ENCODE results near the gene VASN. TPM values are rescaled to one million over a fixed set of nuclear protein-coding genes. Genes with fewer than 3 reads are reported as not detected.
A peak's percentile ranks its signal among the peaks of the same experiment; 100 is the strongest.
"Not testable (repeated sequence)": the region's sequence is repeated elsewhere in the genome, so short reads cannot be mapped to it uniquely, and the experiment has no call there.

The VASN gene
- total RNA-seq, 1 experiment from 2014 or later = 45.3 TPM

DNA sequence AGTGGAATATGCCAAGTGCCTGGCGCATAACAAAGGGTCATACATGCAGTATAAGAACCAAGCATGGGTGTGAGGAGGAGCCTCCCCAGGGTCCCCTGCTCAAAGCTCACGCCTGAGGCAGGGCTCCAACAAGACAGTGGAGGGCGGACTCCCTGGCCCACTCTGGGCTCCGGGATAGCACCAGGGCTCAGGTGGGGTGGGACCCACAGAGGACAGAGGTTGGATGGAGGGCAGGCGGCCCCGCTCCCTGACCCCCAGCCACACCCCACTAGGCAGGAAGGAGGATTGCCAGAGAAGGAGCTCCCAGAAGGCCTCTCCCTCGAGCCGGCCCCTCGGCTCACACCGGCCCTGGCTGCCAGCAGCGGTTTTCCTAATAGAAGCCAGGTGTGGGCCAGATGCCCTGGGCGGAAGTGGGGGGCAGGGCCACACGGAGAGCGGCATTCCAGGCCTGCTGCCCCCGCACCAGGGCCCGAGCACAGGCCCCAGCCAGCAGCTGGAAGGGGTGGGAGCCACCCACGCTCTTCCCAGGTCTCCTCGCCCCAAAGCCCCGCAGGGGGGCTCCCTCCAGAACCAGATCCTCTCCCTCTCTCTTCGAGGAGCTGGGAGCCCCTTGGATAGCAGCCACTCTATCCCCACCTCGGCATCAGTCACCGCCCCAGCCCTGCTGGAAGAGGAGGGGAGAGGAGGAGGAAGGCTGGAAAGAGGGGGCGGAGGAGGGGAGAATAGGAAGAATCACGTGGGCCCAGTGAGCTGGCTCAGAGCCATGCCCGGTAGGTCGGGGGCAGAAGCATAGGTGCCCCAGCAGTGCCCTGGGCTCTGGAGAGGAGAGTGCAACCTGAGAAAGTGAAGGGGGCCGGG lies 21.0 kb downstream of the VASN start:
- H3K36me3 ChIP-seq (ENCODE audit: low read depth) = no peaks in the 10 kb centered on the region
- H4K20me1 ChIP-seq (ENCODE audit: insufficient read depth) = no peaks in the 10 kb centered on the region
- TSS peak; percentile 59 for BruUV-seq (replicated peaks)
- CTCF ChIA-PET = interaction anchor here (0.6 to 2.2 kb wide), 10 partner anchors 10 to 119 kb away, joined by 3 to 19 read pairs (median 4); no protein-coding TSS in a partner anchor
- no peak overlapping the region for H2AFZ ChIP-seq
- no peaks in the 10 kb centered on the region for H3K9me2 ChIP-seq (ENCODE audit: insufficient read depth)
- H3K27ac ChIP-seq = peak overlapping the region; percentile 90
- intact Hi-C loops (cut with micrococcal nuclease; ENCODE audit: unreplicated experiment) = loop anchor here (1.0 kb wide), 2 partner anchors 16 to 85 kb away; no protein-coding TSS in a partner anchor
- H3K27me3 ChIP-seq (ENCODE audit: insufficient read depth, low read depth) = no peaks in the 10 kb centered on the region
- H3K79me2 ChIP-seq (ENCODE audit: low read depth) = no peaks in the 10 kb centered on the region
- peaks cover 28% of the 10 kb centered on the region for H3K4me1 ChIP-seq (replicated peaks; ENCODE audit: insufficient read depth)
- TF ChIP-seq, protein P1, sequence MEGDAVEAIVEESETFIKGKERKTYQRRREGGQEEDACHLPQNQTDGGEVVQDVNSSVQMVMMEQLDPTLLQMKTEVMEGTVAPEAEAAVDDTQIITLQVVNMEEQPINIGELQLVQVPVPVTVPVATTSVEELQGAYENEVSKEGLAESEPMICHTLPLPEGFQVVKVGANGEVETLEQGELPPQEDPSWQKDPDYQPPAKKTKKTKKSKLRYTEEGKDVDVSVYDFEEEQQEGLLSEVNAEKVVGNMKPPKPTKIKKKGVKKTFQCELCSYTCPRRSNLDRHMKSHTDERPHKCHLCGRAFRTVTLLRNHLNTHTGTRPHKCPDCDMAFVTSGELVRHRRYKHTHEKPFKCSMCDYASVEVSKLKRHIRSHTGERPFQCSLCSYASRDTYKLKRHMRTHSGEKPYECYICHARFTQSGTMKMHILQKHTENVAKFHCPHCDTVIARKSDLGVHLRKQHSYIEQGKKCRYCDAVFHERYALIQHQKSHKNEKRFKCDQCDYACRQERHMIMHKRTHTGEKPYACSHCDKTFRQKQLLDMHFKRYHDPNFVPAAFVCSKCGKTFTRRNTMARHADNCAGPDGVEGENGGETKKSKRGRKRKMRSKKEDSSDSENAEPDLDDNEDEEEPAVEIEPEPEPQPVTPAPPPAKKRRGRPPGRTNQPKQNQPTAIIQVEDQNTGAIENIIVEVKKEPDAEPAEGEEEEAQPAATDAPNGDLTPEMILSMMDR (conservative IDR thresholded peaks at IDR 0.05) = no peak
- no peak for TF ChIP-seq EZH2 (IDR thresholded peaks at IDR 0.05; ENCODE audit: low read depth)
- no peaks in the 10 kb centered on the region for H3K9me3 ChIP-seq (ENCODE audit: insufficient read depth, low read depth)
- peak in 1 of 2 experiments; percentile 90 for DNase-seq
- no peak overlapping the region for H3K4me3 ChIP-seq
- H3F3A ChIP-seq (ENCODE audit: insufficient read depth, low read depth) = peaks cover 9% of the 10 kb centered on the region
- peak overlapping the region; percentile 76 for H3K4me2 ChIP-seq
- POLR2A ChIA-PET (ENCODE audit: unreplicated experiment) = interaction anchor here (0.5 to 2.2 kb wide), 15 partner anchors 10 to 702 kb away, joined by 3 to 22 read pairs (median 5); no protein-coding TSS in a partner anchor

DNA sequence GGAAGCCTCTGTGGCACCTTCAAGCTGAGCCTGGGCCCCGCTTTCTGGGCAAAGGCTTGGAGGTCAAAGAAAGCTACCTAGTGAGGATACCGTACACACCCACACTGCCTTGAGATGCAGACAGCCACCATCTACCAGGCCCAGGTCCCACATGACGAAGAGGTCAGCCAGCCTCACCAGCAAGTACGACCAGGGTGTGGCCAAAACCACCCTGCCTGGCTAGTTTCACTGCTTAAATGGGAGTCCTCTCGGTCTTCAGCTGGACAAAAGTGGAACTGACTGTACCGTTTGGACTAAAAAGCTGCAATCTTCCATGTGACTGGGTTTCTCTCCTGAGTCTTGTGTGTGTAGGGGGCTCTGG lies 21.6 kb downstream of the VASN start:
- H3K4me1 ChIP-seq (replicated peaks; ENCODE audit: insufficient read depth) = peaks cover 23% of the 10 kb centered on the region
- H3K27ac ChIP-seq = peak overlapping the region; percentile 90
- no peak overlapping the region for H3K4me3 ChIP-seq
- H3F3A ChIP-seq (ENCODE audit: insufficient read depth, low read depth) = peaks cover 9% of the 10 kb centered on the region
- peak; percentile 88 to 92 for DNase-seq
- no TSS peak for BruUV-seq (replicated peaks)
- H3K36me3 ChIP-seq (ENCODE audit: low read depth) = no peaks in the 10 kb centered on the region
- H3K27me3 ChIP-seq (ENCODE audit: insufficient read depth, low read depth) = no peaks in the 10 kb centered on the region
- no peak overlapping the region for H2AFZ ChIP-seq
- ChIA-PET POLR2A (ENCODE audit: unreplicated experiment) (interaction anchor here (0.5 to 2.2 kb wide), 9 partner anchors 15 to 703 kb away, joined by 3 to 22 read pairs (median 4); no protein-coding TSS in a partner anchor), CTCF (interaction anchor here (0.9 to 2.2 kb wide), 7 partner anchors 10 to 120 kb away, joined by 3 to 16 read pairs (median 4); no protein-coding TSS in a partner anchor)
- no peaks in the 10 kb centered on the region for H3K9me2 ChIP-seq (ENCODE audit: insufficient read depth)
- H3K79me2 ChIP-seq (ENCODE audit: low read depth) = no peaks in the 10 kb centered on the region
- no peak for TF ChIP-seq EZH2 (IDR thresholded peaks at IDR 0.05; ENCODE audit: low read depth)
- TF ChIP-seq, protein P1 (conservative IDR thresholded peaks at IDR 0.05) = no peak
- H3K9me3 ChIP-seq (ENCODE audit: insufficient read depth, low read depth) = no peaks in the 10 kb centered on the region
- intact Hi-C loops (cut with micrococcal nuclease; ENCODE audit: unreplicated experiment) = loop anchor here (1.0 kb wide), 2 partner anchors 17 to 86 kb away; no protein-coding TSS in a partner anchor
- no peaks in the 10 kb centered on the region for H4K20me1 ChIP-seq (ENCODE audit: insufficient read depth)
- peak overlapping the region; percentile 76 for H3K4me2 ChIP-seq

DNA sequence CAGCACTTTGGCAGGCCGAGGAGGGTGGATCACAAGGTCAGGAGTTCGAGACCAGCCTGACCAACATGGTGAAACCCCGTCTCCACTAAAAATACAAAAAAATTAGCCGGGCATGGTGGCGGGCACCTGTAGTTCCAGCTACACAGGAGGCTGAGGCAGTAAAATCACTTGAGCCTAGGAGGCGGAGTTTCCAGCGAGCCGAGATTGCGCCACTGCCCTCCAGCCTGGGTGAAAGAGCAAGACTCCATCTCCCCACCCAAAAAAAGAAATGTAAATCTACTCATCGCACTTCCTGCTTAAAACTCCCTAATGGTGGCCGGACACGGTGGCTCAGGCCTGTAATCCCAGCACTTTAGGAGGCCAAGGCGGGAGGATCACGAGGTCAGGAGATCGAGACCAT lies 22.2 kb downstream of the VASN start:
- not testable (repeated sequence) for H3K9me2 ChIP-seq (ENCODE audit: insufficient read depth); H4K20me1 ChIP-seq (ENCODE audit: insufficient read depth); H3F3A ChIP-seq (ENCODE audit: insufficient read depth, low read depth); DNase-seq; H3K4me3 ChIP-seq; H2AFZ ChIP-seq; H3K36me3 ChIP-seq (ENCODE audit: low read depth); H3K9me3 ChIP-seq (ENCODE audit: insufficient read depth, low read depth); BruUV-seq (replicated peaks); H3K27me3 ChIP-seq (ENCODE audit: insufficient read depth, low read depth); H3K79me2 ChIP-seq (ENCODE audit: low read depth)
- Histone ChIP-seq H3K4me1 (replicated peaks; ENCODE audit: insufficient read depth) (peaks cover 20% of the 10 kb centered on the region), H3K4me2 (peak overlapping the region; percentile 76), H3K27ac (peak overlapping the region; percentile 90)
- ChIA-PET CTCF (interaction anchor here (2.2 kb wide), 2 partner anchors 9 to 35 kb away, joined by 12 to 16 read pairs; no protein-coding TSS in a partner anchor), POLR2A (ENCODE audit: unreplicated experiment) (interaction anchor here (1.1 to 2.2 kb wide), 2 partner anchors 16 to 19 kb away, joined by 3 to 22 read pairs; no protein-coding TSS in a partner anchor)
- intact Hi-C loops (cut with micrococcal nuclease; ENCODE audit: unreplicated experiment) = loop anchor here (1.0 kb wide), 2 partner anchors 18 to 87 kb away; no protein-coding TSS in a partner anchor
